HepG2 (cell line): ENCODE measurements around the gene TXNIP. TPM values are rescaled to one million over a fixed set of nuclear protein-coding genes. Genes with fewer than 3 reads are reported as not detected.

Experiments
- ARID3A ChIP-seq: IDR thresholded peaks from 2 replicates; pipeline ENCODE4 v1.6.1; 2012; ENCODE audit warnings: low read depth, low read length, improper control_type of control experiment
- ARID4A ChIP-seq: sonication (generic); formaldehyde crosslinking; IDR thresholded peaks from 2 replicates; pipeline ENCODE4 v1.5.0; 2020; ENCODE audit warnings: mild to moderate bottlenecking, missing genetic modification reagents, borderline replicate concordance
- ASH2L ChIP-seq: fragments of 300-600, 200-600 bp; sonication (generic); IDR thresholded peaks from 2 replicates; pipeline ENCODE4 v1.7.0; 2017; ENCODE audit warnings: low read depth, mild to moderate bottlenecking, moderate library complexity, mixed read lengths, low read length; ENCODE audit not compliant: insufficient read length
- DBP ChIP-seq: sonication (generic); formaldehyde crosslinking; IDR thresholded peaks from 2 replicates; pipeline ENCODE4 v1.4.0; 2020; ENCODE audit warnings: missing genetic modification reagents; ENCODE audit errors: not compliant biosample characterization
- FOXJ3 ChIP-seq: sonication (generic); formaldehyde crosslinking; IDR thresholded peaks from 2 replicates; pipeline ENCODE4 v1.4.0; 2020; ENCODE audit warnings: missing genetic modification reagents, mild to moderate bottlenecking, borderline replicate concordance
- FOXO1 ChIP-seq: sonication (generic); formaldehyde crosslinking; IDR thresholded peaks from 2 replicates; pipeline ENCODE4 v1.4.0; 2020; ENCODE audit warnings: missing genetic modification reagents
- GATAD2A ChIP-seq: IDR thresholded peaks from 2 replicates; pipeline ENCODE4 v1.6.1; 2016
- HINFP ChIP-seq: sonication (generic); formaldehyde crosslinking; IDR thresholded peaks from 2 replicates; pipeline ENCODE4 v1.4.0; 2020; ENCODE audit warnings: low read depth, mild to moderate bottlenecking, missing genetic modification reagents
- JUND ChIP-seq: sonication (generic); formaldehyde crosslinking; IDR thresholded peaks from 2 replicates; pipeline ENCODE4 v1.8.0; 2022; ENCODE audit warnings: mild to moderate bottlenecking, missing genetic modification reagents
- KAT8 ChIP-seq: IDR thresholded peaks from 2 replicates; pipeline ENCODE4 v1.6.1; 2016; ENCODE audit warnings: missing genetic modification reagents, missing compliant biosample characterization
- MIXL1 ChIP-seq: IDR thresholded peaks from 2 replicates; pipeline ENCODE4 v1.6.1; 2016
- MLX ChIP-seq: IDR thresholded peaks from 2 replicates; pipeline ENCODE4 v1.6.1; 2016
- PHF8 ChIP-seq: sonication (generic); formaldehyde crosslinking; IDR thresholded peaks from 2 replicates; pipeline ENCODE4 v1.5.0; 2020; ENCODE audit warnings: missing genetic modification reagents
- RXRA ChIP-seq: sonication (generic); formaldehyde crosslinking; IDR thresholded peaks from 2 replicates; pipeline ENCODE4 v1.5.1; 2020; ENCODE audit warnings: missing genetic modification reagents
- SALL2 ChIP-seq: sonication (generic); formaldehyde crosslinking; IDR thresholded peaks from 2 replicates; pipeline ENCODE4 v1.8.1; 2023; ENCODE audit warnings: mild to moderate bottlenecking, missing genetic modification reagents, inconsistent platforms
- SNAI1 ChIP-seq: sonication (generic); formaldehyde crosslinking; IDR thresholded peaks from 2 replicates; pipeline ENCODE4 v1.5.0; 2020; ENCODE audit warnings: mild to moderate bottlenecking, missing genetic modification reagents, borderline replicate concordance
- SRSF1 ChIP-seq: fragments of 200-400 bp; formaldehyde crosslinking; optimal IDR thresholded peaks from 2 replicates; pipeline ENCODE3; 2017; ENCODE audit warnings: mild to moderate bottlenecking, low read depth, low read length, moderate library complexity
- ZNF530 ChIP-seq: sonication (generic); formaldehyde crosslinking; IDR thresholded peaks from 2 replicates; pipeline ENCODE4 v1.5.0; 2020; ENCODE audit warnings: low read depth, mild to moderate bottlenecking, missing genetic modification reagents
- ZNF691 ChIP-seq: sonication (generic); formaldehyde crosslinking; IDR thresholded peaks from 2 replicates; pipeline ENCODE4 v1.4.0; 2020; ENCODE audit warnings: missing genetic modification reagents, low read depth, mild to moderate bottlenecking, borderline replicate concordance
- ZSCAN22 ChIP-seq: sonication (generic); formaldehyde crosslinking; IDR thresholded peaks from 2 replicates; pipeline ENCODE4 v1.4.0; 2020; ENCODE audit warnings: mild to moderate bottlenecking, missing genetic modification reagents
- polyA plus RNA-seq, 8 experiments: library from polyadenylated mRNA; depleted of rRNA in 3 of 8; stranded (reverse) in 7 of 8; unstranded in 1 of 8; fragments of >200 nt; fragmentation: Illumina TruSeq in 4 of 8; extraction: Trizol in 4 of 8; gene quantifications; 2 replicates each; pipeline versions ENCODE4 v1.2.1 to v1.2.3, GENCODE V29; 2011 to 2016; ENCODE audit warnings: low read depth in 4 of 8, missing spikeins in 1 of 8, mixed read lengths in 1 of 8; ENCODE audit not compliant: insufficient read depth in 1 of 8
- total RNA-seq, 5 experiments: library from RNA; depleted of rRNA; stranded (reverse); fragments of >200 nt; fragmentation: Illumina TruSeq; extraction: Trizol; gene quantifications; 2 replicates each; pipeline ENCODE4 v1.2.3, GENCODE V29; 2016; ENCODE audit warnings: low read depth in 1 of 5

Gene TXNIP
- total and polyA plus RNA-seq, 2 of the 13 experiments (the other 11 are each of a cell fraction or from before 2014, with no cell fraction given): 24.4 to 237 TPM

GRCh38 chr1:145960468-145961108 lies 35.8 kb downstream of the TXNIP start (continued):
- TF ChIP-seq ARID4A (CRISPR knock-in tag) (peak; percentile 85; the same call in 1 of the 2 replicates), JUND (CRISPR knock-in tag) (0 out of 2 replicates have a peak, but pooled peaks have one; percentile 8), MIXL1 (CRISPR knock-in tag) (no peak), ZNF530 (no peak), ARID3A (no peak), SALL2 (CRISPR knock-in tag) (peak; percentile 70), DBP (CRISPR knock-in tag) (no peak), MLX (CRISPR knock-in tag) (no peak), GATAD2A (CRISPR knock-in tag) (peak; percentile 28; the same call in 1 of the 2 replicates), SRSF1 (peak; percentile 43), HINFP (CRISPR knock-in tag) (no peak; the same call in 1 of the 2 replicates), PHF8 (CRISPR knock-in tag) (peak; percentile 60), ZNF691 (CRISPR knock-in tag) (peak; percentile 30; the same call in 1 of the 2 replicates), ZSCAN22 (CRISPR knock-in tag) (no peak), FOXJ3 (CRISPR knock-in tag) (no peak), ASH2L (no peak), KAT8 (CRISPR knock-in tag) (peak; percentile 61), RXRA (peak; percentile 17; the same call in 1 of the 2 replicates), SNAI1 (CRISPR knock-in tag) (no peak), FOXO1 (CRISPR knock-in tag) (no peak)
